ENCODE measurements around the gene MELK.
A peak's percentile ranks its signal among the peaks of the same experiment; 100 is the strongest.

DNA sequence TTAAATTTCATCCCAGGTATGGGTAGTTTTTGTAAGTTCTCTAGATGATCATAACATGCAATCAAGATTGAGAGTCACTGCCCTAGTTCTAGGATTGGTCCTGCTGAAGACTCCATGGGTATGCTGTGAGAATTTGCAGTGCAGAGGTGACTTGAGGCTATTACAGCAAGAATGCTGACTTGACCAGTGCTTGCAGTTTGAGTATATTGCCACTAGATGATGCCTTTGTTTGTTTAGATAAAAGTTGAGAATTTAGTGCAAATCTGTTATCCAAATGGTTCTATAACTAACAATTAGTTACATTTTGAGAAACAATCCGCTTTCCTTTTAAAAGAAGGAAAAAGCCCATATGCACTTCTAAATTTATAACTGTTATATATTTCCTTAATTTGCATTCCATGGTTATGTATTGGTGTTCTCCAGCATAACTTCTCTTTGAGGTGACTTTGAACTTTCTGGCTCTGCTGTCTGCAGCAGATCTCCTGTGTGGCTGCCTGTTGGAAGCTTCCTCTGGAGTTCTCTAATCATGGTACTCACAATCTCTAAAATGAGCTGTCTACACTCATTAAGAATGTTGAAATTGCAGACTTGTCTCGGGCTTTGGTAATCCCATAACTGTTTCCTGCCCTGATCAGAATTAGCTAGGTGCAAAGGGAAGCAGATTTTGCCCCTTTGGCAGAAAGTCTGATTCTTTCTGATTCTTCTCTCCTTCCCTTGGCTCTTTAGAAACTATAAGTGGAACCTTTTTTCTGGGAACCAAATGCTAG lies 24.9 kb downstream of the MELK start:
- no peak for TF ChIP-seq EZH2 (IDR thresholded peaks at IDR 0.05; ENCODE audit: borderline replicate concordance, low read length)
- TF ChIP-seq, protein P1, sequence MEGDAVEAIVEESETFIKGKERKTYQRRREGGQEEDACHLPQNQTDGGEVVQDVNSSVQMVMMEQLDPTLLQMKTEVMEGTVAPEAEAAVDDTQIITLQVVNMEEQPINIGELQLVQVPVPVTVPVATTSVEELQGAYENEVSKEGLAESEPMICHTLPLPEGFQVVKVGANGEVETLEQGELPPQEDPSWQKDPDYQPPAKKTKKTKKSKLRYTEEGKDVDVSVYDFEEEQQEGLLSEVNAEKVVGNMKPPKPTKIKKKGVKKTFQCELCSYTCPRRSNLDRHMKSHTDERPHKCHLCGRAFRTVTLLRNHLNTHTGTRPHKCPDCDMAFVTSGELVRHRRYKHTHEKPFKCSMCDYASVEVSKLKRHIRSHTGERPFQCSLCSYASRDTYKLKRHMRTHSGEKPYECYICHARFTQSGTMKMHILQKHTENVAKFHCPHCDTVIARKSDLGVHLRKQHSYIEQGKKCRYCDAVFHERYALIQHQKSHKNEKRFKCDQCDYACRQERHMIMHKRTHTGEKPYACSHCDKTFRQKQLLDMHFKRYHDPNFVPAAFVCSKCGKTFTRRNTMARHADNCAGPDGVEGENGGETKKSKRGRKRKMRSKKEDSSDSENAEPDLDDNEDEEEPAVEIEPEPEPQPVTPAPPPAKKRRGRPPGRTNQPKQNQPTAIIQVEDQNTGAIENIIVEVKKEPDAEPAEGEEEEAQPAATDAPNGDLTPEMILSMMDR (conservative IDR thresholded peaks at IDR 0.05 in 1 of 2, IDR thresholded peaks at IDR 0.05 in 1 of 2; ENCODE audit: extremely low read depth in 1 of 2, insufficient read depth in 1 of 2, low read depth in 1 of 2, low read length in 2 of 2): peak; percentile 76 to 90

Data from mammary epithelial cell (primary cell).